Fibroblast of mammary gland (primary cell): Measurements from ENCODE around the gene TICAM1.
"Not testable (repeated sequence)": the region's sequence is repeated elsewhere in the genome, so short reads cannot be mapped to it uniquely, and the experiment has no call there.

Experiments used
- DNase-seq: peaks from one replicate; pipeline ENCODE4 v3.0.0-alpha.2; 2010; ENCODE audit warnings: low read depth
- H3K4me3 ChIP-seq: 2 replicates; pipeline ENCODE4 v1.5.1; 2011; ENCODE audit warnings: low read depth, mild to moderate bottlenecking, low read length, moderate library complexity; ENCODE audit not compliant: control insufficient read depth
- CTCF ChIP-seq: conservative IDR thresholded peaks from 2 replicates; pipeline ENCODE4 v1.5.1; 2011; ENCODE audit warnings: low read depth, low read length, inconsistent platforms; ENCODE audit not compliant: control insufficient read depth, insufficient read depth

Gene TICAM1

GRCh38 chr19:4852484-4852883 lies 21.0 kb upstream of the TICAM1 start:
- no peak overlapping the region for H3K4me3 ChIP-seq
- no peak for DNase-seq
- TF ChIP-seq CTCF, result no peak

- no peak overlapping the region for H3K4me3 ChIP-seq
- peak; percentile 78 for TF ChIP-seq CTCF
- peak; percentile 57 for DNase-seq
These were observed 20.2 kb upstream of the TICAM1 start for GRCh38 chr19:4851551-4852290.

GRCh38 chr19:4849019-4849418 lies 17.5 kb upstream of the TICAM1 start:
- no peak for TF ChIP-seq CTCF
- DNase-seq, result no peak
- H3K4me3 ChIP-seq, result no peak overlapping the region

- DNase-seq, result no peak
- TF ChIP-seq CTCF, result no peak
- H3K4me3 ChIP-seq, result no peak overlapping the region
These were observed 15.9 kb upstream of the TICAM1 start for GRCh38 chr19:4847190-4847973.

GRCh38 chr19:4845975-4846374 lies 14.5 kb upstream of the TICAM1 start:
- not testable (repeated sequence) for H3K4me3 ChIP-seq
- DNase-seq, result peak; percentile 52

- no peak for TF ChIP-seq CTCF
- H3K4me3 ChIP-seq, result no peak overlapping the region
- peak; percentile 82 for DNase-seq
These were observed 13.1 kb upstream of the TICAM1 start for GRCh38 chr19:4844348-4845179.

GRCh38 chr19:4843647-4843965 lies 12.1 kb upstream of the TICAM1 start:
- no peak overlapping the region for H3K4me3 ChIP-seq
- DNase-seq, result no peak
- no peak for TF ChIP-seq CTCF
